ENCODE data around the gene PIGT.

The PIGT gene

GRCh38 chr20:45415822-45416637 lies at the start of gene PIGT:
Gene PIGT, plus strand, starts transcription at chr20:45416141. Its CDS starts 16 bp downstream, at chr20:45416157.
- CTCF ChIA-PET = interaction anchor here (1.0 to 7.2 kb wide), 11 partner anchors 8 to 97 kb away, joined by 3 to 69 read pairs (median 7); partner anchors contain the start of genes DBNDD2 and SYS1
- DNase-seq (ENCODE audit: extremely low spot score) = peak; percentile 90
- no peak for TF ChIP-seq CTCF (IDR thresholded peaks at IDR 0.05; ENCODE audit: control extremely low read depth, extremely low read depth, low read depth, missing control alignments)
- POLR2A ChIA-PET = interaction anchor here (0.6 kb wide), 1 partner anchor 20 kb away, joined by 5 read pairs; no protein-coding TSS in a partner anchor

GRCh38 chr20:45366192-45366591 lies 49.7 kb upstream of the PIGT start:
- CTCF ChIA-PET = interaction anchor here (0.9 to 22.0 kb wide), 7 partner anchors 8 to 405 kb away, joined by 3 to 488 read pairs (median 4); no protein-coding TSS in a partner anchor
- TF ChIP-seq CTCF (IDR thresholded peaks at IDR 0.05; ENCODE audit: control extremely low read depth, extremely low read depth, low read depth, missing control alignments) = no peak
- no peak for DNase-seq (ENCODE audit: extremely low spot score)
- POLR2A ChIA-PET = no interaction called here

GRCh38 chr20:45366631-45367030 lies 49.3 kb upstream of the PIGT start:
- no peak for DNase-seq (ENCODE audit: extremely low spot score)
- CTCF ChIA-PET = interaction anchor here (0.9 to 22.0 kb wide), 8 partner anchors 9 to 404 kb away, joined by 3 to 488 read pairs (median 4); no protein-coding TSS in a partner anchor
- no peak for TF ChIP-seq CTCF (IDR thresholded peaks at IDR 0.05; ENCODE audit: control extremely low read depth, extremely low read depth, low read depth, missing control alignments)
- POLR2A ChIA-PET = no interaction called here

GRCh38 chr20:45367126-45367525 lies 48.8 kb upstream of the PIGT start:
- no peak for DNase-seq (ENCODE audit: extremely low spot score)
- POLR2A ChIA-PET = no interaction called here
- TF ChIP-seq CTCF (IDR thresholded peaks at IDR 0.05; ENCODE audit: control extremely low read depth, extremely low read depth, low read depth, missing control alignments) = no peak
- CTCF ChIA-PET = interaction anchor here (0.9 to 22.0 kb wide), 8 partner anchors 9 to 404 kb away, joined by 3 to 488 read pairs (median 4); no protein-coding TSS in a partner anchor

- ChIA-PET CTCF (interaction anchor here (1.1 to 22.0 kb wide), 12 partner anchors 9 to 403 kb away, joined by 3 to 488 read pairs (median 8); partner anchors contain the start of genes SDC4 and TP53TG5), POLR2A (interaction anchor here (0.5 to 1.4 kb wide), 2 partner anchors 9 to 72 kb away, joined by 4 read pairs; no protein-coding TSS in a partner anchor)
- peak; percentile 6 for TF ChIP-seq CTCF (IDR thresholded peaks at IDR 0.05; ENCODE audit: control extremely low read depth, extremely low read depth, low read depth, missing control alignments)
- peak; percentile 86 for DNase-seq (ENCODE audit: extremely low spot score)
Measured at GRCh38 chr20:45368221-45368980, 47.5 kb upstream of the PIGT start.

- no peak for TF ChIP-seq CTCF (IDR thresholded peaks at IDR 0.05; ENCODE audit: control extremely low read depth, extremely low read depth, low read depth, missing control alignments)
- DNase-seq (ENCODE audit: extremely low spot score) = no peak
- ChIA-PET CTCF (interaction anchor here (1.0 to 22.0 kb wide), 8 partner anchors 8 to 401 kb away, joined by 3 to 488 read pairs (median 10); partner anchors contain the start of genes PIGT and SYS1), POLR2A (no interaction called here)
Measured at GRCh38 chr20:45370571-45371160, 45.3 kb upstream of the PIGT start.

Data from GM10248 (cell line).